A549 (cell line): ENCODE data around the gene ZFHX2. TPM values are rescaled to one million over a fixed set of nuclear protein-coding genes. Genes with fewer than 3 reads are reported as not detected.

Experiments
- ATAC-seq, 2 experiments: fragments of 200-7000 bp in 1 of 2; fragments of >200 bp in 1 of 2; cut with Nextera tagmentation in 1 of 2; cut with Tn5 transposase in 1 of 2; 3 replicates each; pipeline versions ENCODE4 v1.8.0 to v1.9.1; 2018 to 2020; ENCODE audit warnings: mild to moderate bottlenecking in 1 of 2, moderate library complexity in 1 of 2
- CTCF ChIA-PET: fragments of 300-600 bp; sonication (Branson Sonifier 250); formaldehyde crosslinking; extraction: SDS; loops from one replicate; lab custom pipeline; 2021; ENCODE audit warnings: antibody characterized with exemption, inconsistent platforms; lab: Yijun Ruan, JAX
- POLR2A ChIA-PET: fragments of 350-600 bp; formaldehyde crosslinking; extraction: SDS; loops from one replicate; lab custom pipeline; 2021; ENCODE audit warnings: antibody characterized with exemption, inconsistent platforms; lab: Yijun Ruan, JAX
- DNase-seq, 2 experiments: peaks; one replicate each; pipeline versions ENCODE4 v3.0.0 to v3.0.0-alpha.2; 2011 to 2016; ENCODE audit warnings: low read depth in 1 of 2, low spot score in 1 of 2
- FAIRE-seq: peaks from 2 replicates; lab custom pipeline; 2011; peaks lifted over from hg19 to GRCh38; lab: Jason Lieb, UNC
- H3K27ac ChIP-seq, 2 experiments: fragments of >200 bp; sonication (Bioruptor Twin); formaldehyde crosslinking; 3 replicates each; pipeline ENCODE4 v1.5.1; 2016 to 2017
- H3K4me1 ChIP-seq: fragments of >200 bp; sonication (Bioruptor Twin); formaldehyde crosslinking; 3 replicates; pipeline ENCODE4 v1.6.1; 2016
- H3K4me2 ChIP-seq: fragments of >200 bp; sonication (Bioruptor Twin); formaldehyde crosslinking; 3 replicates; pipeline ENCODE4 v1.6.1; 2016
- H3K4me3 ChIP-seq: fragments of >200 bp; sonication (Bioruptor Twin); formaldehyde crosslinking; 3 replicates; pipeline ENCODE4 v1.5.1; 2016
- H3K9me3 ChIP-seq: fragments of >200 bp; sonication (Bioruptor Twin); formaldehyde crosslinking; 3 replicates; pipeline ENCODE4 v1.6.1; 2016
- CBX2 ChIP-seq: fragments of 200-600 bp; sonication (generic); IDR thresholded peaks from 2 replicates; pipeline ENCODE4 v1.6.1; 2016; ENCODE audit warnings: low read depth, mild to moderate bottlenecking, borderline replicate concordance
- CBX8 ChIP-seq: fragments of 200-600 bp; sonication (generic); IDR thresholded peaks from 2 replicates; pipeline ENCODE4 v1.6.1; 2016
- CEBPB ChIP-seq, 2 experiments: fragments of >200 bp in 1 of 2; sonication (Bioruptor Twin) in 1 of 2; formaldehyde crosslinking in 1 of 2; IDR thresholded peaks; 2 replicates each; pipeline ENCODE4 v1.6.1; 2012 to 2016
- EHMT2 ChIP-seq: fragments of 200-600 bp; sonication (generic); IDR thresholded peaks from 2 replicates; pipeline ENCODE4 v1.6.1; 2016; ENCODE audit warnings: antibody characterized with exemption, low read depth, mild to moderate bottlenecking, moderate library complexity
- HDAC2 ChIP-seq: fragments of 200-600 bp; sonication (generic); IDR thresholded peaks from 2 replicates; pipeline ENCODE4 v1.6.1; 2016
- HOXB5 ChIP-seq: fragments of 250-450 bp; sonication (Bioruptor Pico); IDR thresholded peaks from 2 replicates; pipeline ENCODE4 v1.5.0; 2020; ENCODE audit warnings: mild to moderate bottlenecking, moderate library complexity
- JUNB ChIP-seq: fragments of >200 bp; sonication (Bioruptor Twin); formaldehyde crosslinking; IDR thresholded peaks from 2 replicates; pipeline ENCODE4 v1.6.1; 2016
- NFE2L2 ChIP-seq: fragments of 150-350 bp; conservative IDR thresholded peaks from 2 replicates; pipeline ENCODE4 v1.6.1; 2014; ENCODE audit warnings: low read length
- NPAS2 ChIP-seq: fragments of 250-450 bp; sonication (Bioruptor Pico); IDR thresholded peaks from 2 replicates; pipeline ENCODE4 v1.8.0; 2022; ENCODE audit warnings: mild to moderate bottlenecking, moderate library complexity, borderline replicate concordance
- NR3C1 ChIP-seq: fragments of >200 bp; sonication (Bioruptor Twin); formaldehyde crosslinking; IDR thresholded peaks from 3 replicates; pipeline ENCODE4 v1.6.1; 2017
- RAD21 ChIP-seq, 2 experiments: fragments of >200 bp in 1 of 2; sonication (Bioruptor Twin) in 1 of 2; formaldehyde crosslinking in 1 of 2; IDR thresholded peaks in 1 of 2; conservative IDR thresholded peaks in 1 of 2; 2 replicates in 1 of 2; 3 replicates in 1 of 2; pipeline ENCODE4 v1.6.1; 2012 to 2018; ENCODE audit warnings: inconsistent platforms in 1 of 2
- RNF2 ChIP-seq: fragments of 200-600 bp; sonication (generic); IDR thresholded peaks from 2 replicates; pipeline ENCODE4 v1.6.1; 2016; ENCODE audit warnings: low read depth, mild to moderate bottlenecking, antibody characterized with exemption, moderate library complexity, borderline replicate concordance
- SMC3 ChIP-seq: fragments of >200 bp; sonication (Bioruptor Twin); formaldehyde crosslinking; IDR thresholded peaks from 3 replicates; pipeline ENCODE4 v1.6.1; 2018; ENCODE audit warnings: inconsistent platforms
- WGBS: methylation state at CpG from one replicate; pipeline ENCODE4 v1.1.6; 2017; ENCODE audit errors: missing lambda C conversion rate; 5-methylcytosine and 5-hydroxymethylcytosine counted together
- polyA plus RNA-seq, 4 experiments: library from polyadenylated mRNA; depleted of rRNA in 3 of 4; stranded (reverse); fragments of >200 nt; fragmentation: RNase III in 1 of 4; extraction: RNeasy Plus Mini Kit Qiagen cat#74134 plus additional on column Dnase treatment in 1 of 4; gene quantifications; 2 replicates in 3 of 4; 3 replicates in 1 of 4; pipeline ENCODE4 v1.2.3, GENCODE V29; 2011 to 2017
- TF ChIP-seq, protein P1 (sequence below): fragments of >200 bp; sonication (Bioruptor Twin); formaldehyde crosslinking; IDR thresholded peaks from 2 replicates; pipeline ENCODE4 v1.6.1; 2016
- TF ChIP-seq, protein P2 (sequence below): fragments of >200 bp; sonication (Bioruptor Twin); formaldehyde crosslinking; IDR thresholded peaks from 3 replicates; pipeline ENCODE4 v1.6.1; 2016

ZFHX2 gene
- polyA plus RNA-seq, 2 of the 4 experiments (the other 2 are of a cell fraction) = 0.34 to 1.1 TPM

DNA sequence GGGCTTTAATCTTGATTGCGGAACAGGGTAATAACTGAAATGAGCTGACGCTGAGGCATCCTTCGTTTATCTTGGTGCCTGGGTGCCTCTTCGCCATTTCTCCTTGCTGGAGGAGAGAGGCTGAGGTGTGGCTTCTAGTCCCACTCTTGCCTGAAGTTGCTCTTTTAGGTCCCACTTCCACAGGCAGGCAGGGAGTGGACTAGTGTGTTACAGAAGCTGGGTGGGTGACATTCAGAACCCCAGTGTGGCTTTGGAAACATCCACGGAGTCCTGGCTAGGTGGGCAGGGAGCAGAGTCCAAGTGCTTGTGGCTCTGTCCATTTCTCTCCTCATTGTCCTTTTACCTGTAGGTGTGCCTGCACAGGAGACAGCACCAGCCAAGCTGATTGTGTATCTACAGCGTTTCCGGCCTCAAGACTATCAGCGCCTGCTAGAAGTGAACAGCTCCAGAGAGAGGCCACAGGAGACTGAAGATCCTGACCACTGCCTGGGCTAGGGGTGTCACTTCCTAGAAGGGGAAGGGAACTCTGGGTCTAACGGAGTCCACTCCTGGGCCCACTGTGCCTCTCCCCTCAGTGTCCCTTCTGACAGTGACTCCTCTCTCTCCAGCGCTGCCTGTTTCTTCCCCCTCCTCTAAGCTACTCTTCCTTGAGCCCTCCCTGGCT, 6.9 kb upstream of the ZFHX2 start:
- no peak overlapping the region for H3K4me3 ChIP-seq
- WGBS = 91% methylated on average over 10 of the region's 10 CpGs
- ChIA-PET CTCF (interaction anchor here (0.5 to 19.0 kb wide), 26 partner anchors 10 to 574 kb away, joined by 3 to 553 read pairs (median 6); partner anchors contain the start of genes JPH4, NGDN and PABPN1), POLR2A (interaction anchor here (0.6 to 1.7 kb wide), 3 partner anchors 9 to 237 kb away, joined by 3 to 6 read pairs (median 4); partner anchors contain the start of genes AP1G2 and PABPN1)
- no peak overlapping the region for H3K27ac ChIP-seq
- FAIRE-seq (no peak), ATAC-seq (no peak), DNase-seq (no peak)
- no peaks in the 10 kb centered on the region for H3K9me3 ChIP-seq
- no peak overlapping the region; the same call in 2 of the 3 replicates for H3K4me2 ChIP-seq
- no peak for TF ChIP-seq NR3C1
- no peak for TF ChIP-seq CBX2
- no peak for TF ChIP-seq HDAC2
- TF ChIP-seq JUNB = no peak
- no peak for TF ChIP-seq CBX8
- TF ChIP-seq EHMT2 = no peak
- H3K4me1 ChIP-seq = peaks cover 16% of the 10 kb centered on the region; the same call in 2 of the 3 replicates

- 100% methylated on average over 1 of the region's 1 CpG for WGBS
- Histone ChIP-seq H3K9me3 (no peaks in the 10 kb centered on the region), H3K27ac (0 out of 6 replicates have a peak overlapping the region, but pooled peaks of 1 of the 2 experiments have one; percentile 98), H3K4me2 (peak overlapping the region; percentile 99; the same call in 1 of the 3 replicates), H3K4me3 (no peak overlapping the region), H3K4me1 (peaks cover 16% of the 10 kb centered on the region; the same call in 2 of the 3 replicates)
- no peak for DNase-seq
- no peak for FAIRE-seq
- ATAC-seq = no peak
- CTCF ChIA-PET = interaction anchor here (1.2 to 19.0 kb wide), 17 partner anchors 9 to 575 kb away, joined by 3 to 553 read pairs (median 5); partner anchors contain the start of genes JPH4 and NGDN
- TF ChIP-seq NPAS2 (CRISPR knock-in tag) (no peak), CEBPB (IDR thresholded peaks at IDR 0.05) (no peak), NFE2L2 (no peak), RAD21 (conservative IDR thresholded peaks at IDR 0.05 in 1 of 2, IDR thresholded peaks at IDR 0.05 in 1 of 2) (no peak), RNF2 (no peak), HOXB5 (CRISPR knock-in tag) (no peak), CBX2 (no peak)
- TF ChIP-seq, protein P1, sequence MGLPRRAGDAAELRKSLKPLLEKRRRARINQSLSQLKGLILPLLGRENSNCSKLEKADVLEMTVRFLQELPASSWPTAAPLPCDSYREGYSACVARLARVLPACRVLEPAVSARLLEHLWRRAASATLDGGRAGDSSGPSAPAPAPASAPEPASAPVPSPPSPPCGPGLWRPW = no peak
- TF ChIP-seq, protein P2, sequence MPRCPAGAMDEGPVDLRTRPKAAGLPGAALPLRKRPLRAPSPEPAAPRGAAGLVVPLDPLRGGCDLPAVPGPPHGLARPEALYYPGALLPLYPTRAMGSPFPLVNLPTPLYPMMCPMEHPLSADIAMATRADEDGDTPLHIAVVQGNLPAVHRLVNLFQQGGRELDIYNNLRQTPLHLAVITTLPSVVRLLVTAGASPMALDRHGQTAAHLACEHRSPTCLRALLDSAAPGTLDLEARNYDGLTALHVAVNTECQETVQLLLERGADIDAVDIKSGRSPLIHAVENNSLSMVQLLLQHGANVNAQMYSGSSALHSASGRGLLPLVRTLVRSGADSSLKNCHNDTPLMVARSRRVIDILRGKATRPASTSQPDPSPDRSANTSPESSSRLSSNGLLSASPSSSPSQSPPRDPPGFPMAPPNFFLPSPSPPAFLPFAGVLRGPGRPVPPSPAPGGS = no peak
- TF ChIP-seq, all 56 proteins: peak for 0
- POLR2A ChIA-PET = interaction anchor here (1.1 kb wide), 1 partner anchor 9 kb away, joined by 6 read pairs; the partner anchor contains the start of gene AP1G2
Measured at GRCh38 chr14:23557946-23558345, 6.4 kb upstream of the ZFHX2 start.

- POLR2A ChIA-PET = interaction anchor here (1.1 kb wide), 1 partner anchor 10 kb away, joined by 6 read pairs; the partner anchor contains the start of gene AP1G2
- ATAC-seq (no peak), DNase-seq (no peak), FAIRE-seq (no peak)
- H3K4me2 ChIP-seq = peak overlapping the region; percentile 99
- H3K4me1 ChIP-seq = peaks cover 16% of the 10 kb centered on the region; the same call in 2 of the 3 replicates
- peak overlapping the region; percentile 93; the same call in 2 of the 3 replicates for H3K4me3 ChIP-seq
- WGBS = 35% methylated on average over 2 of the region's 2 CpGs
- no peak for TF ChIP-seq NPAS2 (CRISPR knock-in tag)
- TF ChIP-seq, protein P1 = no peak
- no peak for TF ChIP-seq SMC3
- H3K27ac ChIP-seq = peak overlapping the region in 1 of 2 experiments; percentile 98; a peak in 3 of 6 replicates
- CTCF ChIA-PET = interaction anchor here (1.1 to 19.0 kb wide), 9 partner anchors 8 to 556 kb away, joined by 3 to 553 read pairs (median 5); partner anchors contain the start of gene NGDN
- no peaks in the 10 kb centered on the region for H3K9me3 ChIP-seq
Measured at GRCh38 chr14:23557521-23557920, 6.0 kb upstream of the ZFHX2 start.
